Thyroid gland (tissue), 4 donors: Measurements from ENCODE around the gene RAET1L.

Experiments
- CTCF ChIP-seq, 6 experiments: fragments of 200-600 bp in 3 of 6; fragments of 450-650 bp in 3 of 6; sonication (generic) in 3 of 6; IDR thresholded peaks; one replicate each; pipeline ENCODE4 v1.5.1; 2016 to 2019; ENCODE audit warnings: antibody characterized with exemption in 6 of 6, mild to moderate bottlenecking in 2 of 6, inconsistent platforms in 1 of 6, moderate library complexity in 1 of 6
- POLR2A ChIP-seq, 2 donors: fragments of 450-650 bp; IDR thresholded peaks; one replicate each; pipeline ENCODE4 v1.6.1; 2017; ENCODE audit warnings: antibody characterized with exemption in 2 of 2, mild to moderate bottlenecking in 2 of 2, moderate library complexity in 1 of 2

- TF ChIP-seq CTCF (IDR thresholded peaks at IDR 0.05) (no peak), POLR2A (IDR thresholded peaks at IDR 0.05) (no peak)
Measured at GRCh38 chr6:149990212-149990660, 35.1 kb downstream of the RAET1L start.
